PC-3 (cell line): ENCODE measurements around the gene CCDC187.

Experiments used
- CTCF ChIP-seq: fragments of 300-600 bp; sonication (generic); conservative IDR thresholded peaks from 2 replicates; pipeline ENCODE4 v1.5.1; 2017; ENCODE audit warnings: antibody characterized with exemption, low read depth, mild to moderate bottlenecking, low read length
- EZH2 ChIP-seq: fragments of 300-600 bp; sonication (generic); IDR thresholded peaks from one replicate; pipeline ENCODE4 v1.6.1; 2017; ENCODE audit warnings: antibody characterized with exemption, mild to moderate bottlenecking, low read length; ENCODE audit not compliant: unreplicated experiment

- TF ChIP-seq CTCF (no peak), EZH2 (no peak)
Observed at GRCh38 chr9:136351252-136351800, 47.4 kb upstream of the CCDC187 start.
